Subcutaneous adipose tissue (tissue), 4 donors: Measurements from ENCODE around the gene TANC2. TPM values are rescaled to one million over a fixed set of nuclear protein-coding genes. Genes with fewer than 3 reads are reported as not detected.

Experiments
- CTCF ChIP-seq: fragments of 450-650 bp; IDR thresholded peaks from one replicate; pipeline ENCODE4 v1.5.1; 2016; ENCODE audit warnings: low read depth, mild to moderate bottlenecking, control low read depth, antibody characterized with exemption, moderate library complexity
- total RNA-seq, 4 donors: library from RNA; depleted of rRNA; stranded (reverse); fragments of >200 nt; gene quantifications; one replicate each; pipeline ENCODE4 v1.1.0, GENCODE V29; 2016

Gene TANC2
- total RNA-seq, 4 donors from 2014 or later, result 22.5 to 39.7 (median 31.0) TPM

- TF ChIP-seq CTCF, result no peak
Measured at GRCh38 chr17:62937606-62938005, 28.4 kb upstream of the TANC2 start.

GRCh38 chr17:62941358-62941991 lies 24.6 kb upstream of the TANC2 start:
- no peak for TF ChIP-seq CTCF

- no peak for TF ChIP-seq CTCF
Measured at GRCh38 chr17:62948370-62948769, 17.7 kb upstream of the TANC2 start.

GRCh38 chr17:62949036-62949435 lies 17.0 kb upstream of the TANC2 start:
- no peak for TF ChIP-seq CTCF

- no peak for TF ChIP-seq CTCF
Measured at GRCh38 chr17:62950067-62950466, 16.0 kb upstream of the TANC2 start.

GRCh38 chr17:62955841-62956352 lies 10.1 kb upstream of the TANC2 start:
- TF ChIP-seq CTCF, result no peak

- no peak for TF ChIP-seq CTCF
Measured at GRCh38 chr17:62963296-62963695, 2.7 kb upstream of the TANC2 start.
